GM21576 (cell line): Measurements from ENCODE around the gene NBL1.

Experiments used
- ATAC-seq: cut with Tn5 transposase; IDR thresholded peaks from one replicate; pipeline ENCODE4 v1.9.1; 2021; ENCODE audit warnings: mild to moderate bottlenecking, moderate library complexity; ENCODE audit not compliant: unreplicated experiment

The NBL1 gene, protein sequence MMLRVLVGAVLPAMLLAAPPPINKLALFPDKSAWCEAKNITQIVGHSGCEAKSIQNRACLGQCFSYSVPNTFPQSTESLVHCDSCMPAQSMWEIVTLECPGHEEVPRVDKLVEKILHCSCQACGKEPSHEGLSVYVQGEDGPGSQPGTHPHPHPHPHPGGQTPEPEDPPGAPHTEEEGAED

DNA sequence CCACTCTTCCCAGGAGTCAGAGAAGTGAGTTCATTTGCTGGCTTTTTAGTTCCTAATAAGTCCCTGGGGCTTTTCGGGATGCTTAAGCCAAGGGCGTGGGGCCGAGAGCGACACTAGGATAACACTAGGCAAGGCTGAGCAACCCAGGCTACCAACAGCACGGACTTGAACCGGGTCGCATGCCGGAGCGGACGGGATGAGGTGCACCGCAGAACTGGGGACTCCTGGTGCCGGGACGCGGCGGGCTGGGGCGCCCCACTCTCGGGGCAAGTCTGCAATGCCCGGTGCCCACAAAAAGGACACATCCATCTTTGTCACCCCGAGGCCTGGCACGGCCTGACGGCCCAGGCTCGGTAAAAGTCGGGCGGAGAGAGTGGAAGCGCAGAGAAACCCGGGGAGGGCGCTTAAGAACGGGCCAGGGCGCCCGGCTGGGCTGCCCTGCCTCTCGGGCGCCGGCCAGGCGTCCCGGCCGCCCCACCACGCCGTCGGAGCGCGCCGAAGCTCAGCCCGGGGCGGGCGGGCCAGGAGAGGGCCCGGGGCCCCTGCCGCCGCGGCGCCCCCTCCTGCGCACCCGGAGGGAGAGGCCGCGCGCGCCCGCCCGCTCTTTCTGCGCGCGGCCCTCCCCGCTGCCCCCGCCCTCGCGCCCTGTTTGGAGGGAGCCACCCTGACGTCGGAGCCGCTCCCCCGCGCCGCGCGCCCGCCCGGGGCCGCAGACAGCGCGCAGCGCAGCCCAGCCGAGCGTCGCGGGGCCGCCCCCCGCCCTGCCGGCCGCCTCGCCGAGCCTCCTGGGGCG lies at the start of gene NBL1:
Gene NBL1, plus strand, starts transcription at position 710 of the 793 bp plus-strand sequence. CDS start 10,720 bp downstream, outside the sequence.
- ATAC-seq = no peak

DNA sequence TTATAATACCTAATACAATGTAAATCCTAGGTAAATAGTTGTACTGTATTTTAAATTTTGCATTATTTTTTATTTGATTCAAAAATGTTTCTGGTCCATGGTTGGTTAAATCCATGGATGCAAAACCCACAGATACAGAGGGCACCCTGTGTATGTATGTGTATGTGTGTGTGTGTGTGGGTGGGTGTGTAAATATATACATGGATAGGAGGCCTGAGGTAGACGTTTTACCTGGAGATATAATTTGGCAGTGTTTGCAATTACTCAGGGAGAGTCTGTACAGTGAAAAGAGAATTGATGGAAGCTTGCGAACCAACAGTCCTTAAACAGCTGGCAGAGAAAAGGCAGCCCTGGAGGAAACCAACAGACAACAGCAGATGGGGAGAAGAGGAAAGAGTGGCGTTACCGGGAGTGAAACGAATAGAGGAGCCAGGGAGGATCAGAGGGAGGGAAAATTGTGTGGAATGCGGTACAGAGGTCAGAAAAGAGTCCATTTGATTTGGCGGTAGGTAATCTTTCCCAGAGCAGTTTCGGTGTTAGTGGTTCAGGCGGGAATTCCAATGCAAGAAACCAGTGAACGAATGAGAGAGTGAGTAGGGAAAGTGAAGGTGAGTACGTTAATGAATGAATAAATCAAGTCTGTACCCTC lies 47.9 kb upstream of the NBL1 start:
- ATAC-seq = no peak

DNA sequence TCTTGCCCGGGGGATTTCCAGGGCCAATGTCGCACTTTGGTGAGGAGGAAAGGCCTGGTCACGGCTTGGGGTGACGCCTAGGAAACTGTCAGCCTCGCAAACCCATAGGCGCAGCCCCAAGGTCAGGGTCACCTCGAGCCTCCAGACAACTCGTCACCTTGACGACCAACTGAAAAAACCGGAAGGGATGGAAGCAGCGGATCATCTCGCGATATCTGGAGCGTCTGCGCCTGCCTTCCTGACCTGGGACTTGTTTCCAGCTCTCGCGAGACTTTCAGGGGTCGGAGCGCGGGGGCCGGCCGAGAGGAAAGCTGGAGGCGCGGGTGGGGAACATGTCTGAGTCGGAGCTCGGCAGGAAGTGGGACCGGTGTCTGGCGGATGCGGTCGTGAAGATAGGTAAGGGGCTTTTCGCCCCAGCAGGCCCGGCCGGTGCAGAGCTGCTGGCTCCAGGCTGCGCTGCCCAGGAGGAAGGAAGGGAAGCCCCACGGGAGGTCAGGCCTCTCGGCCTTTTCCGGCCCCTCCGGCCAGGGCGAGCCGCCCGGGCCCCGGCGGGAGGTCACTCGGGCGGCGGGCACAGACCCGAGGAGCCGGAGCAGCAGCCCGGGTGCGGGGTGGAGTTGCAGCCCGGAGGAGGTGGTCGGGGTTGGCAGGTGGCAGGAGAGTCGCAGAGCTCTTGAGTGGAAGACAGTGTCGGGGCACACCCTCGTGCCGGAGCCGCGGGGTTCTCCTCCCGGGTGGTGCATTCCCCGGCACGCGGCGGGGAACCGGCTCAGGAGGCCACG lies 47.2 kb upstream of the NBL1 start:
- ATAC-seq = peak; percentile 79

DNA sequence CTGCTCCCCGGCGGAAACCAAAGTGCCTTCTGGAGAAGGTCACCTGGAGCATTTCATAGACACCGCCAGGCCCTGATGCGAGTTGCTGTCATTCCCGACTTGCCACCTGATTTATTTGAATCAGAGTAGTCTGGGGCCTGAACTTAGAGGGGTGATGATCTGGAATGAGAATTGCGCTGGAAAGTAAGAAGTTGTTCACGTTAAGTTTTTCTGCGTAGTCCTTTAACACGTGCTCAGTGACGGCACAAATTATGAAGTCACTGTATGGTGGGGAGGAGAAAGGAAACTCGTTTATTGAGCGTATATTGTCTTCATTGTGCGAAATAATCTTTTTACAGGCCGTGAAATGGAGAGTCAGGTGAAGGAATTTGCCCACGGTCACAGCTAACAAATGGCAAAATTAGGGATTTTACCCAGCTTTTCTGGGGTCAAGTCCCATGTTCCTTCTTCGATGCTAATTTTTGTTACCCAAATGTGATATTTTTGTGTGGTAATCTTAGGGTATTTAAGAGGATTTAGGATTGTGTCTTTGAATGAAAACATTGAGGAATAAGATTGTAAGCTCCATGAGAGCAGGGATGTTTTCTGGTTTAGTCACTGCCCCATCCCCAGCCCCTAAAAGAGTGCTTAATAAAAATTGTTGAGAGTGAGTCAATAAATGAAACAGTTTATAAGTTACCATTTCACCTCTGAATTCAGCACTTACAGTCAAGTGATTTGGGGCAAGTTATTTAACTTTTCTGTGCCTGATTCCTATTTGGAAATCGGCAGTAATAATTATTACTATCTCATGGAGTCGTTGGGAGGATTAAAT lies 46.4 kb upstream of the NBL1 start:
- ATAC-seq = no peak

DNA sequence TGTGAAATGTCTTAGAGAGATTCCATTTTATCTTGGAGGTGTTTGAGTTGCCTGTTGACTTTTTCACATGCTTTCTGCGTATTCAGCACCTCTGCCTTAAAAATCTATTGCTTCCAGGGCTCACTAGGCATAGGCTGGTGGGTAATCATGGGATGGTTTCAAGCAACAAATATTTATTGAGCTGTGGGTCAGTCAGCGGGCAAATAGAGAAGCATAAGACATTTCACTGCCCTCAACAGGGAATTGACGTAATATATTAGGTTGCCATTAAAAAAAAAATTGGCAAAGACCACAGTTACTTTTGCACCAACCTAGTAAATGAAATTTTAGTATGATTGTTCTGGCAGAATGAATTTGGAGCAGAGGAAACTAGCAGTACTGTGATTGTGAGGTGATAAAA lies 44.3 kb upstream of the NBL1 start:
- no peak for ATAC-seq

DNA sequence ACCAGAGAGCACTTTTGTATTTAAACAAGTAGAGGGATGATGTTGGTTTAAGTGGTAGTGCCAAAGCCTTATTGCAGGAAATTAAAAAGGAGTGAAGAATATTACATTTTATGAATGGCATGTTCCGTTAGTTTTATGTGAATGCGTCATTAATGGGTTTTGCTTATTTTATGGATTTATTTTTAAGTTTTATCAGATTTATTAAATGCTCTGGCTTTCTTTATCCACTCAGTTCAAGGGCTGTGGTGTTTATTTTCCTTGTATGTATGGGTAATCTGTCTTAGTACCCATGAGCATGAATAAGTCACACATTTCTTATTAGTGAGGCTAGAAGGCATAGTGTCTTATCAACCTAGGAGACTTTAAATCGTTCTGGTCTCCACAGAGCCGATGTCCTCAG lies 41.6 kb upstream of the NBL1 start:
- ATAC-seq = no peak

DNA sequence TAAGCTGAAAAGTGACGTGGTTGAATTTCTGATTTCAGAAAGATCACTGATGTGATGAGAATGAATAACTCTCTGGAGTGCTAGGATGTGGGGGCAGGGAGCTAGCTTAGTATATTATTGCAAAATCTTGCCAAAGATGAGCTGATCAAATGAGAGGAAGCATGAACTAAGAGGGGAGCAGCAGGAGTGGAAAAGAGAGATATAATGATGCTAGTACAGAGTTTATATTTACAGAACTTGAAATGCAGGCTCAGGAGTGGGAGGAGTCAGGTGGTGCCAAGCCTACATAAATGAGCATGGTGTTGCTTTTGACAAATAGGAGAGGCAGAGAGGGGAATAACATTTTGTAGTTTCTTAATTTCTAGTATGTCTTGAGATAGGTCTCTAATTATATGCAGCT lies 38.1 kb upstream of the NBL1 start:
- no peak for ATAC-seq

DNA sequence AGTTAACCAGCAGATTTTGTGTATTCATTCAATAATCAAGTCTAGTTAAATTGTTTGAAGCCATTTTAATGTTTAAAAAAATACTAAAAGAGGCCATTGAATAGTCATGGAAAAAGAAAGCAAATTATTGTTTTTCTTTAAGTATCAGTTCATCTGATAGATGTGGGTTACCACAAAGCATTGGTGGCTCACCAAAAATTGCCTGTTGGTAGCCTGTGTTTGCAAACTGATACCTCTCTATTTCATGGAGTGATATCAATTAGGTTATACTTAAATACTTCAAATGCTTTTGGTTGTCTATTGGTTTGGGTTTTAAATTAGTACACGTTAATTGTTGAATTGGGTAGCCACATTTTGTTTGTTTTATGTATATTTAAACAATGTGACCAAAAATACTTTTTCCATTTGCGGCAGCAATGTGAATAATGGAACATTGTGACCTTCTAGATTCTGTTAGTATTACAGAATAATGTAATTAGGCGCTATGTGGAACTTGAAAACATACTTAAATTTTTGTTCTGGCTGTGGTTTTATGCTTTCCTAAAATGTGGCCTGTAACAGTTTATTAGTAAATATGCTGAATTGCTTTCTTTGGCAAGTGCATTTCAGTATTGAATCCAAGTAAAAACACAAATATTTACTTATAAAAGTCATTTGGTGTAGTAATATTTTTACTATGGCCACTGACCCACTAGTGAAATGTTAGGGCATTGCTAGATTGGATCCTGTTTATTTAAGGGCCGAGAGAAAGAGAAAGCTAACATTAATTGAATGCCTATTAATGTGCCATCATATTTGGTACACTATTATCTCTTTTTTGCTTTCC lies 37.1 kb upstream of the NBL1 start:
- ATAC-seq = no peak

DNA sequence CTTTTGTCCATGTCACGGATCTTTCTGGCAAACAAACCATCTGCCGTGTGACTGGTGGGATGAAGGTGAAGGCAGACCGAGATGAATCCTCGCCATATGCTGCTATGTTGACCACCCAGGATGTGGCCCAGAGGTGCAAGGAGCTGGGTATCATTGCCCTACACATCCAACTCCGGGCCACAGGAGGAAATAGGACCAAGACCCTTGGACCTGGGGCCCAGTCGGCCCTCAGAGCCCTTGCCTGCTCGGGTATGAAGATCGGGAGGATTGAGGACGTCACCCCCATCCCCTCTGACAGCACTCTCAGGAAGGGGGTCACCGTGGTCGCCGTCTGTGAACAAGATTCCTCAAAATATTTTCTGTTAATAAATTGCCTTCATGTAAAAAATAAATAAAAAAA lies 35.9 kb upstream of the NBL1 start:
- no peak for ATAC-seq

DNA sequence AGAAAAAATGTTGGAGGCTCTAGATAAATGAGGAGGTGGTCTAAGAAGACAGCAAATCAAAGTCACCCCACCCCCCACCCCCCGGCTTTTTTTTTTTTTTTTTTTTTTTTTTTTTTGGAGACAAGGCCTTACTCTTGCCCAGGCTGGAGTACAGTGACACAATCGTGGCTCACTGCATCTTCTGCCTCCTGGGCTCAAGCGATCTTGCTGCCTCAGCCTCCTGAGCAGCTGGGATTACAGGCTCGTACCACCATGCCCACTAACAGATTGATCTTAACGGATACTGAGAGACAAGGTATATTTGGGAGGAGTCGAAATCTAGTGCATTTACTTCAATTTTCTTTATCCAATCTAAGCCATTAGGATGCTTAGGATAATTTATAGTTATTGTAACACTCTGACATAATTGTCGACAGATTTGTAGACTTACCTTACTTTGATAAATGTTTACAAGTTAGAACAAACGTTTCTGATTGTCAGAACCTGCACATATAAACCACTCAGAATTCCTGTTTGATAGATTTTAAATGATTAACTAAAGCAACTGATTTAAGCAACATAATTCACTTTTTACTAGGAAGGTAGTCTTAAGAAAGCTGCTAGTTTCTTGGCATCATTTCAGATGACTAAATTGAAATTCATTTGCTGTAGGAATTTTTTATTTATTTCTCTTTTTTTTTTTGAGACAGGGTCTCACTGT lies 33.7 kb upstream of the NBL1 start:
- no peak for ATAC-seq

DNA sequence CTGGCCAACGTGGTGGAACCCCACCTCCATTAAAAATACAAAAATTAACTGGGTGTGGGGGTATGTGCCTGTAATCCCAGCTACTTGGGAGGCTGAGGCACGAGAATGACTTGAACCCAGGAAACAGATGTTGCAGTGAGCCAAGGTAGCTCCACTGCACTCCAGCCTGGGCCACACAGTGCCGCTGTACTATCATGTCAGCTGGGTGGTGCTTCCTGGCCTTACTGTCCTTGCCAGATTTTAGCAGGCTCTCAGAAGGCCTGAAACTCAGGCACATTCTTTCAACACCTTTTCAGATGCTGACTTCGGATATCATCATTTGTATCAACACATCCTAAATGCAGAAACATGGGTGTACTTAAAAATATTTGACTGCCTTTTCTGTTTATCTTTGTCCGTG lies 31.6 kb upstream of the NBL1 start:
- ATAC-seq = no peak

DNA sequence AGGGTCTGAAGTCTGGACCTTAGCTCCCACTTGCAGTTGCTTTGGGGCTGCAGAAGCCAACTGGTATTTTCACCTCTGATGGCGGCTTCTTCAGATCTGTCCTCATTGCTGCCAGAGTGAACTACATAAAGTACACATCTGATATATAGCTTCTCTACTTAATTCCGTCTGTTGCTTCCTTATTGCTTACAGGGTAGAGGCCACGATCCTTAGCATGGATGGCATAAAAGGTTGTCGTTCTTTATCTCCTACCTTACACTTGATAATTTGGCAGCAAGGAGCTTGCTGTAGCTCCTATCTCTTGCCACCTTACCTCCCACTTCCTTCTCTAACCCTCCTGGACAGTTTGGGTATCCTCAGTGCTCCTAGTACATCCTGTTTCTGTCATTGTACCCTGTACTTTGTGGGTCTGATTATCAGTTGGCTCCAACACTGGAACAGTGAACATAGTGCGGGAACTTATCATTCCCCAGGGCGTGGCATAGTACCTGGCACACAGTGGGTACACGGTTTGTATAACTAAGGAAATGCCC lies 30.9 kb upstream of the NBL1 start:
- ATAC-seq = no peak

DNA sequence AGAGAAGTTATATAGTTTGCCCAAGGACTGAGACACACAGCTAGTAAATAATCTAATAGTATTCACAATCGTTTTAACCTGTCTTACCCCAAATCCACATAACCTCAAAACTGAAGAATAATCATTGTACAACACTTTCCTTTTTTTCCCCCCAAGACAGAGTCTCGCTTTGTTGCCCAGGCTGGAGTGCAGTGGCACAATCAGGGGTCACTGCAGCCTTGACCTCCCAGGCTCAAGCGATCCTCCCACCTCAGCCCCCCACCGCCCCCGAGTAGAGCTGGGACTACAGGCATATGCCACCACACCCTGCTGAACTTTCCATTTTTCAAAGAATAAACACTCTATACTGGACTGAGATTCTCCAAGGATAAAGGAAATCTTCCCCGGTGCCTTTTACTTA lies 28.7 kb upstream of the NBL1 start:
- ATAC-seq = no peak

DNA sequence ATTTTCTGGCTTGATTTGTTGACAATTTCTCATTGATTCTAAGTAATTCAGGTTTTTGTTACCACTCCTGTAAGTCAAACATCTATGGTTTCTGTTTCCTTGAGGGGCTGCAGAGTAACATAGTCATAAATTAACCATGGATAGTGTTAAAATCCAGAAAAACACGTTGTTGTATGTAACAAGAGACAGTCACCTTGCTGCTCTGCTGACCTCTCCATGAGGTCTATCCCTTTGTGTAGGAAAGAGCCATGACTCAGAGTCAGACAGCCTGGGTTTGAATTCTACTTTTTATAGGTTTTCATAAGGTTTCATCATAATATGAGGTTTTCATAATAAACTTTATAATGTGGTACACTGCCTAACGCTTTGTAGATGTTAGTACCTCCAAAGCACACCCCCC lies 27.6 kb upstream of the NBL1 start:
- no peak for ATAC-seq

DNA sequence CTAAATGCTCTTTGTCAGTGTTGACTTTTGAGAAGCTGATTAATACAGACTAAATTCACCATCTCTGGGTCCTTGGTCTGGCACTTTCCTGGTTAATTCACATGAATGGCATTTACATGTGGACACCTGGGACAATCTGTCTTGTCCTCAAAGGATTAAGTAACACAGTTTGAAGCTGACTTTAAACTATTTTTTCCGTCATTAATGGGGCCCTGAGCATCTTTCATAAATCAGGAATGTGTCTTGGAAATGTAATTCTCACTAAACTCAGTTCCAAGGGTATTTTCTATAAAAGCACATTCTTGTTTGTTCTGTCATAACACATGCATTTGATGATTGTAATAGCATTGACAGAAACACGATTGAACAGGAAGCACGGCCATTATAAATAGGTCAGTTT lies 26.7 kb upstream of the NBL1 start:
- ATAC-seq = no peak

DNA sequence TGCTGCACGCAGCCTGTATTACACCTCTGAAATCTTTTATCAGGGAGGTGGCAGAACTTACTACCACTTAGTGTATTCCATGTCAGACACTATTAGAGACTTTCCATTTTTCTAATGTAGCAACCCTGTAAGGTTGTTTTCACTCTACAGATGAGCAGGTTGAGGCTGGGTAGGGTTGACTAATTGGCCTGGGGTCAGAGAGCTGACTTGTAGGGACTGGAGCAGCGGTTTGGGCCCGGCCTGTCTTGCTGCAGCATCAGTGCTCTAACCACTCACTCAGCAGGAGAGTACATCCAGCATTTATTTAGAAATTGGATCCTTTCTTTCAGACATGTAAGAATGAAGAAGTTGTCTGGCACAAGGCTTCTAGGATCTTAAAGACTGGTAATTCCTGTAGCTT lies 25.7 kb upstream of the NBL1 start:
- no peak for ATAC-seq

DNA sequence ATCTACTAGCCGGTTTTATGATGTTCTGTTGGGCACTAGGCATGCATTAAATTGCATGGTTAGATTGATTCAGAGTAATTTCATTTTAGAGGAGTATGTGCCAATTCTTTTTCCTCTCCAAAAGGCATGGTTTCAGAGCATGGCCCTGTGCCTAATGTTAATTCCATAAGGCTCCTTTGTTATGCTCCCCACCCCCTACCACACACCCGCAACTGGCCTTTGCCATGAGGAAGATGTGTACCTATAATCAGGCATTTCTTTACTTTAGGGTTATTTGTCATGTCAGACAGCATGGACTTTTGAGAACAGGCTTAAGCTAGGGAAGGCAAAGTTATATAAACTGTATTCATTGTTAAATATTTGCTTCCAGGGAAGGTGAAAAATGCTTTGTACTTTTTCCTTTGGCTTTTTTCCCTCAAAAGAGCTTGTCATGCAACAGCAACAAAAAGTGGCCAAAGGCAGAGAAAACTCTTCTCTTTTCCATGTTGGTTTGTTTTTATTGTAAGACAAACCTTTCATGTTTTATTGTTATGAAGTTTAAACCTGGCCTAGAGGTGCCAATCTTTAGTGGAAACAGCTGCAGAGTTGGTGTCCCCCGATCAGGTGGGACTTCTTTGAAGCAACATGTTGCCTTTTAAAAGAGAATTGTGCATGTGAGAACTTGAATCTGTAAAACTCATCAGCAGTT lies 24.3 kb upstream of the NBL1 start:
- ATAC-seq = no peak

DNA sequence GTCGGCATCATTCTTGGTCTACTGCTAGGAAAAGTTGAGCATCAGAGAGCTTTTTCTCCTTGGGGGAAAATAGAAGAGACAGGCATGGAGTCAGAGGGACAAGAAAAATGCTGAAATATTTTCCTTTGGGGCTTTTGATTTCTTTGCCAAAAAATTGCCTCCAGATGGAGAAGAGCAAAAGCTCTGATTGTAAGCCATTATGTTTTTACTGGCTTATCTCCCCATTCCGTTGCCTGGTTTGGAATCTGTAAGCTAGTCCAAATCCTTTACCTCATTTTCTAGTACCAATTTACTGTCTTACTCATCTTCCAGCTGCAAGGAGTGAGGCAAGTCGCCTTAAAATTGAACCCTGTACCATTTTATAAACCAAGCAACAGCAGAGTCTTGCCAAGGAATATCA lies 23.3 kb upstream of the NBL1 start:
- no peak for ATAC-seq
